HepG2 (cell line): ENCODE data around the gene CADPS2. TPM values are rescaled to one million over a fixed set of nuclear protein-coding genes. Genes with fewer than 3 reads are reported as not detected.

ENCODE experiments used
- ARHGAP35 ChIP-seq: sonication (generic); formaldehyde crosslinking; IDR thresholded peaks from 2 replicates; pipeline ENCODE4 v1.9.0; 2022; ENCODE audit warnings: mild to moderate bottlenecking, inconsistent platforms, moderate library complexity, missing genetic modification reagents, borderline replicate concordance
- BORCS8-MEF2B ChIP-seq: sonication (generic); formaldehyde crosslinking; IDR thresholded peaks from 2 replicates; pipeline ENCODE4 v1.8.0; 2022; ENCODE audit warnings: mild to moderate bottlenecking, missing genetic modification reagents
- CENPT ChIP-seq: sonication (generic); formaldehyde crosslinking; IDR thresholded peaks from 2 replicates; pipeline ENCODE4 v1.8.0; 2022; ENCODE audit warnings: low read depth, mild to moderate bottlenecking, moderate library complexity, missing genetic modification reagents
- HDAC2 ChIP-seq: sonication (generic); formaldehyde crosslinking; IDR thresholded peaks from 2 replicates; pipeline ENCODE4 v1.4.0; 2020; ENCODE audit warnings: missing genetic modification reagents
- KAT7 ChIP-seq: IDR thresholded peaks from 2 replicates; pipeline ENCODE4 v1.6.1; 2018; ENCODE audit warnings: borderline replicate concordance, missing compliant biosample characterization
- PHF8 ChIP-seq: sonication (generic); formaldehyde crosslinking; IDR thresholded peaks from 2 replicates; pipeline ENCODE4 v1.5.0; 2020; ENCODE audit warnings: missing genetic modification reagents
- SETDB1 ChIP-seq: sonication (generic); formaldehyde crosslinking; IDR thresholded peaks from 2 replicates; pipeline ENCODE4 v1.5.1; 2020; ENCODE audit warnings: missing genetic modification reagents, mild to moderate bottlenecking, borderline replicate concordance
- SRSF4 ChIP-seq: fragments of 200-400 bp; formaldehyde crosslinking; IDR thresholded peaks from one replicate; pipeline ENCODE4 v1.6.1; 2018; ENCODE audit warnings: mild to moderate bottlenecking, low read depth, low read length, moderate library complexity; ENCODE audit not compliant: poor library complexity, severe bottlenecking
- TAF1 ChIP-seq: sonication (generic); formaldehyde crosslinking; IDR thresholded peaks from 2 replicates; pipeline ENCODE4 v1.4.0; 2020; ENCODE audit warnings: missing genetic modification reagents
- XRCC5 ChIP-seq: fragments of 200-400 bp; formaldehyde crosslinking; optimal IDR thresholded peaks from 2 replicates; pipeline ENCODE3; 2017; ENCODE audit warnings: mild to moderate bottlenecking, low read length
- ZFAT ChIP-seq: sonication (generic); formaldehyde crosslinking; conservative IDR thresholded peaks from 2 replicates; pipeline ENCODE4 v1.8.1; 2023; ENCODE audit warnings: missing genetic modification reagents, inconsistent platforms
- ZMYM2 ChIP-seq: sonication (generic); formaldehyde crosslinking; IDR thresholded peaks from 2 replicates; pipeline ENCODE4 v1.8.0; 2022; ENCODE audit warnings: mild to moderate bottlenecking, missing genetic modification reagents
- ZNF276 ChIP-seq: sonication (generic); formaldehyde crosslinking; IDR thresholded peaks from 2 replicates; pipeline ENCODE4 v1.4.0; 2020; ENCODE audit warnings: mild to moderate bottlenecking, low read depth, missing genetic modification reagents
- polyA plus RNA-seq, 8 experiments: library from polyadenylated mRNA; depleted of rRNA in 3 of 8; stranded (reverse) in 7 of 8; unstranded in 1 of 8; fragments of >200 nt; fragmentation: Illumina TruSeq in 4 of 8; extraction: Trizol in 4 of 8; gene quantifications; 2 replicates each; pipeline versions ENCODE4 v1.2.1 to v1.2.3, GENCODE V29; 2011 to 2016; ENCODE audit warnings: low read depth in 4 of 8, missing spikeins in 1 of 8, mixed read lengths in 1 of 8; ENCODE audit not compliant: insufficient read depth in 1 of 8
- total RNA-seq, 5 experiments: library from RNA; depleted of rRNA; stranded (reverse); fragments of >200 nt; fragmentation: Illumina TruSeq; extraction: Trizol; gene quantifications; 2 replicates each; pipeline ENCODE4 v1.2.3, GENCODE V29; 2016; ENCODE audit warnings: low read depth in 1 of 5
- TF ChIP-seq, protein P1 (sequence below): sonication (generic); formaldehyde crosslinking; conservative IDR thresholded peaks from 2 replicates; pipeline ENCODE4 v1.4.0; 2020; ENCODE audit warnings: missing genetic modification reagents
- TF ChIP-seq, protein P2 (sequence below): sonication (generic); formaldehyde crosslinking; IDR thresholded peaks from 2 replicates; pipeline ENCODE4 v1.5.0; 2020; ENCODE audit warnings: missing genetic modification reagents
- TF ChIP-seq, protein P3 (sequence below): IDR thresholded peaks from 2 replicates; pipeline ENCODE4 v1.6.1; 2016; ENCODE audit warnings: missing compliant biosample characterization, missing genetic modification reagents, borderline replicate concordance
- TF ChIP-seq, protein P4 (sequence below): IDR thresholded peaks from 2 replicates; pipeline ENCODE4 v1.4.0; 2020; ENCODE audit warnings: mild to moderate bottlenecking, missing genetic modification reagents
- TF ChIP-seq, protein P5 (sequence below): sonication (generic); formaldehyde crosslinking; IDR thresholded peaks from 2 replicates; pipeline ENCODE4 v1.5.1; 2020; ENCODE audit warnings: mild to moderate bottlenecking, missing genetic modification reagents, moderate library complexity

Gene CADPS2
- total and polyA plus RNA-seq, 2 of the 13 experiments (the other 11 are each of a cell fraction or from before 2014, with no cell fraction given), result 17.6 to 43.8 TPM

DNA sequence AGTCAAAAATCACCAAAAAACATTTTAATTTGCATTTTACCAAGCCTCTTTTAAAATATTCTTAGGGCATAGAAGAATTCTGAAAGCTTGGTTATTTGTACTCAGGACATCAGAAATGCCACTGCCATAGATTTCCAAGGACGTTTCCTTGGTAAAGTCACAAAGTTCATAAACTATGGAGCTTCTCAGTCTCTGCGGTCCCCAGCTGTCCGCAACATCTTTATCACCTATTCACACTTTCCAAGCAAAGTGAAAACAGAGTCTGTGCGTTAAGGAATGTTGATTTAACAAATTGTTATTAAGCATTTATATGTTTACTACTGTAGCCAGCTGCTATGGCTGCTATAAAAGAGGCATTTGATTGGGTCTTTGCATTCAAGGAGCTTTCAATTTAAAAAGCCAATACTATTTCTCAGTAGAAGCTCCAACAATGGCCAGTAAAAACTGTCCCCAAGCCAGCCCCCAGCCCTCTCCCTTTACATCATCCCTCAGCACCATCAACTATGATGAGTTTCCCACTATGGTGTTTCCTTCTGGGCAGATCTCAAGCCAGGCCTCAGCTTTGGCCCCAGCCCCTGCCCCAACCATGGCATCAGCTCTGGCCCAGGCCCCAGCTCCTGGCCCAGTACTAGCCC, 36.8 kb downstream of the CADPS2 start (continued):
- TF ChIP-seq CENPT (no peak), TAF1 (CRISPR knock-in tag) (no peak), ZNF276 (CRISPR knock-in tag) (no peak), BORCS8-MEF2B (CRISPR knock-in tag) (0 out of 2 replicates have a peak, but pooled peaks have one; percentile 25), ARHGAP35 (no peak), ZMYM2 (CRISPR knock-in tag) (no peak), ZFAT (CRISPR knock-in tag) (no peak), HDAC2 (CRISPR knock-in tag) (no peak), KAT7 (CRISPR knock-in tag) (no peak), SETDB1 (CRISPR knock-in tag) (no peak), PHF8 (CRISPR knock-in tag) (no peak), XRCC5 (no peak), SRSF4 (no peak)
- TF ChIP-seq, protein P1, sequence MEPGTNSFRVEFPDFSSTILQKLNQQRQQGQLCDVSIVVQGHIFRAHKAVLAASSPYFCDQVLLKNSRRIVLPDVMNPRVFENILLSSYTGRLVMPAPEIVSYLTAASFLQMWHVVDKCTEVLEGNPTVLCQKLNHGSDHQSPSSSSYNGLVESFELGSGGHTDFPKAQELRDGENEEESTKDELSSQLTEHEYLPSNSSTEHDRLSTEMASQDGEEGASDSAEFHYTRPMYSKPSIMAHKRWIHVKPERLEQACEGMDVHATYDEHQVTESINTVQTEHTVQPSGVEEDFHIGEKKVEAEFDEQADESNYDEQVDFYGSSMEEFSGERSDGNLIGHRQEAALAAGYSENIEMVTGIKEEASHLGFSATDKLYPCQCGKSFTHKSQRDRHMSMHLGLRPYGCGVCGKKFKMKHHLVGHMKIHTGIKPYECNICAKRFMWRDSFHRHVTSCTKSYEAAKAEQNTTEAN (CRISPR knock-in tag), result no peak
- TF ChIP-seq, protein P2, sequence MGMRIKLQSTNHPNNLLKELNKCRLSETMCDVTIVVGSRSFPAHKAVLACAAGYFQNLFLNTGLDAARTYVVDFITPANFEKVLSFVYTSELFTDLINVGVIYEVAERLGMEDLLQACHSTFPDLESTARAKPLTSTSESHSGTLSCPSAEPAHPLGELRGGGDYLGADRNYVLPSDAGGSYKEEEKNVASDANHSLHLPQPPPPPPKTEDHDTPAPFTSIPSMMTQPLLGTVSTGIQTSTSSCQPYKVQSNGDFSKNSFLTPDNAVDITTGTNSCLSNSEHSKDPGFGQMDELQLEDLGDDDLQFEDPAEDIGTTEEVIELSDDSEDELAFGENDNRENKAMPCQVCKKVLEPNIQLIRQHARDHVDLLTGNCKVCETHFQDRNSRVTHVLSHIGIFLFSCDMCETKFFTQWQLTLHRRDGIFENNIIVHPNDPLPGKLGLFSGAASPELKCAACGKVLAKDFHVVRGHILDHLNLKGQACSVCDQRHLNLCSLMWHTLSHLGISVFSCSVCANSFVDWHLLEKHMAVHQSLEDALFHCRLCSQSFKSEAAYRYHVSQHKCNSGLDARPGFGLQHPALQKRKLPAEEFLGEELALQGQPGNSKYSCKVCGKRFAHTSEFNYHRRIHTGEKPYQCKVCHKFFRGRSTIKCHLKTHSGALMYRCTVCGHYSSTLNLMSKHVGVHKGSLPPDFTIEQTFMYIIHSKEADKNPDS, result no peak
- TF ChIP-seq, protein P3, sequence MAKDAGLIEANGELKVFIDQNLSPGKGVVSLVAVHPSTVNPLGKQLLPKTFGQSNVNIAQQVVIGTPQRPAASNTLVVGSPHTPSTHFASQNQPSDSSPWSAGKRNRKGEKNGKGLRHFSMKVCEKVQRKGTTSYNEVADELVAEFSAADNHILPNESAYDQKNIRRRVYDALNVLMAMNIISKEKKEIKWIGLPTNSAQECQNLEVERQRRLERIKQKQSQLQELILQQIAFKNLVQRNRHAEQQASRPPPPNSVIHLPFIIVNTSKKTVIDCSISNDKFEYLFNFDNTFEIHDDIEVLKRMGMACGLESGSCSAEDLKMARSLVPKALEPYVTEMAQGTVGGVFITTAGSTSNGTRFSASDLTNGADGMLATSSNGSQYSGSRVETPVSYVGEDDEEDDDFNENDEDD (CRISPR knock-in tag), result no peak
- TF ChIP-seq, protein P4, sequence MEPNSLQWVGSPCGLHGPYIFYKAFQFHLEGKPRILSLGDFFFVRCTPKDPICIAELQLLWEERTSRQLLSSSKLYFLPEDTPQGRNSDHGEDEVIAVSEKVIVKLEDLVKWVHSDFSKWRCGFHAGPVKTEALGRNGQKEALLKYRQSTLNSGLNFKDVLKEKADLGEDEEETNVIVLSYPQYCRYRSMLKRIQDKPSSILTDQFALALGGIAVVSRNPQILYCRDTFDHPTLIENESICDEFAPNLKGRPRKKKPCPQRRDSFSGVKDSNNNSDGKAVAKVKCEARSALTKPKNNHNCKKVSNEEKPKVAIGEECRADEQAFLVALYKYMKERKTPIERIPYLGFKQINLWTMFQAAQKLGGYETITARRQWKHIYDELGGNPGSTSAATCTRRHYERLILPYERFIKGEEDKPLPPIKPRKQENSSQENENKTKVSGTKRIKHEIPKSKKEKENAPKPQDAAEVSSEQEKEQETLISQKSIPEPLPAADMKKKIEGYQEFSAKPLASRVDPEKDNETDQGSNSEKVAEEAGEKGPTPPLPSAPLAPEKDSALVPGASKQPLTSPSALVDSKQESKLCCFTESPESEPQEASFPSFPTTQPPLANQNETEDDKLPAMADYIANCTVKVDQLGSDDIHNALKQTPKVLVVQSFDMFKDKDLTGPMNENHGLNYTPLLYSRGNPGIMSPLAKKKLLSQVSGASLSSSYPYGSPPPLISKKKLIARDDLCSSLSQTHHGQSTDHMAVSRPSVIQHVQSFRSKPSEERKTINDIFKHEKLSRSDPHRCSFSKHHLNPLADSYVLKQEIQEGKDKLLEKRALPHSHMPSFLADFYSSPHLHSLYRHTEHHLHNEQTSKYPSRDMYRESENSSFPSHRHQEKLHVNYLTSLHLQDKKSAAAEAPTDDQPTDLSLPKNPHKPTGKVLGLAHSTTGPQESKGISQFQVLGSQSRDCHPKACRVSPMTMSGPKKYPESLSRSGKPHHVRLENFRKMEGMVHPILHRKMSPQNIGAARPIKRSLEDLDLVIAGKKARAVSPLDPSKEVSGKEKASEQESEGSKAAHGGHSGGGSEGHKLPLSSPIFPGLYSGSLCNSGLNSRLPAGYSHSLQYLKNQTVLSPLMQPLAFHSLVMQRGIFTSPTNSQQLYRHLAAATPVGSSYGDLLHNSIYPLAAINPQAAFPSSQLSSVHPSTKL, result peak; percentile 58
- TF ChIP-seq, protein P5, sequence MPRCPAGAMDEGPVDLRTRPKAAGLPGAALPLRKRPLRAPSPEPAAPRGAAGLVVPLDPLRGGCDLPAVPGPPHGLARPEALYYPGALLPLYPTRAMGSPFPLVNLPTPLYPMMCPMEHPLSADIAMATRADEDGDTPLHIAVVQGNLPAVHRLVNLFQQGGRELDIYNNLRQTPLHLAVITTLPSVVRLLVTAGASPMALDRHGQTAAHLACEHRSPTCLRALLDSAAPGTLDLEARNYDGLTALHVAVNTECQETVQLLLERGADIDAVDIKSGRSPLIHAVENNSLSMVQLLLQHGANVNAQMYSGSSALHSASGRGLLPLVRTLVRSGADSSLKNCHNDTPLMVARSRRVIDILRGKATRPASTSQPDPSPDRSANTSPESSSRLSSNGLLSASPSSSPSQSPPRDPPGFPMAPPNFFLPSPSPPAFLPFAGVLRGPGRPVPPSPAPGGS, result no peak
